Stimulated activated CD4-positive, alpha-beta T cell treated with anti-CD3 and anti-CD28 coated beads, Interleukin-4, amount 100 ng/mL, for 48 hours (primary cell): ENCODE measurements around the gene TSPY1.
"Not testable (repeated sequence)": the region's sequence is repeated elsewhere in the genome, so short reads cannot be mapped to it uniquely, and the experiment has no call there.

Source experiments
- DNase-seq, 2 donors: peaks; one replicate each; pipeline ENCODE4 v3.0.0-alpha.2; 2020; ENCODE audit warnings: low read depth in 2 of 2

Gene TSPY1

GRCh38 chrY:9466655-9467054, at the start of gene TSPY1:
Gene TSPY1, plus strand, starts transcription at chrY:9466955. Its CDS starts 46 bp downstream, at chrY:9467001.
- not testable (repeated sequence) for DNase-seq

- not testable (repeated sequence) for DNase-seq
These were observed 20.2 kb downstream of the TSPY1 start, which contains the start of gene TSPY9 for GRCh38 chrY:9486967-9487366. Gene TSPY9, plus strand, starts transcription at chrY:9487267. Its CDS starts 46 bp downstream, at chrY:9487313.

GRCh38 chrY:9504396-9504795, 37.6 kb downstream of the TSPY1 start:
- DNase-seq = not testable (repeated sequence)

GRCh38 chrY:9516287-9516686, 49.5 kb downstream of the TSPY1 start:
- not testable (repeated sequence) for DNase-seq
